C4-2B (cell line): ENCODE measurements around the gene KRT38.

Experiments used
- ZFX ChIP-seq: fragments of 450-650 bp; IDR thresholded peaks from 2 replicates; pipeline ENCODE4 v1.6.1; 2017
- TF ChIP-seq, protein P1 (sequence below): fragments of 450-650 bp; conservative IDR thresholded peaks from 2 replicates; pipeline ENCODE4 v1.5.1; 2017; ENCODE audit warnings: mild to moderate bottlenecking

GRCh38 chr17:41396996-41397660 lies 43.7 kb downstream of the KRT38 start, which contains the start of gene KRT31:
- TF ChIP-seq, protein P1, sequence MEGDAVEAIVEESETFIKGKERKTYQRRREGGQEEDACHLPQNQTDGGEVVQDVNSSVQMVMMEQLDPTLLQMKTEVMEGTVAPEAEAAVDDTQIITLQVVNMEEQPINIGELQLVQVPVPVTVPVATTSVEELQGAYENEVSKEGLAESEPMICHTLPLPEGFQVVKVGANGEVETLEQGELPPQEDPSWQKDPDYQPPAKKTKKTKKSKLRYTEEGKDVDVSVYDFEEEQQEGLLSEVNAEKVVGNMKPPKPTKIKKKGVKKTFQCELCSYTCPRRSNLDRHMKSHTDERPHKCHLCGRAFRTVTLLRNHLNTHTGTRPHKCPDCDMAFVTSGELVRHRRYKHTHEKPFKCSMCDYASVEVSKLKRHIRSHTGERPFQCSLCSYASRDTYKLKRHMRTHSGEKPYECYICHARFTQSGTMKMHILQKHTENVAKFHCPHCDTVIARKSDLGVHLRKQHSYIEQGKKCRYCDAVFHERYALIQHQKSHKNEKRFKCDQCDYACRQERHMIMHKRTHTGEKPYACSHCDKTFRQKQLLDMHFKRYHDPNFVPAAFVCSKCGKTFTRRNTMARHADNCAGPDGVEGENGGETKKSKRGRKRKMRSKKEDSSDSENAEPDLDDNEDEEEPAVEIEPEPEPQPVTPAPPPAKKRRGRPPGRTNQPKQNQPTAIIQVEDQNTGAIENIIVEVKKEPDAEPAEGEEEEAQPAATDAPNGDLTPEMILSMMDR: no peak
- TF ChIP-seq ZFX: no peak
